WTC11 (cell line): Measurements from ENCODE around the gene C1orf167.

ENCODE experiments used
- CREM ChIP-seq: sonication (generic); formaldehyde crosslinking; IDR thresholded peaks from 2 replicates; pipeline ENCODE4 v1.8.1; 2022; ENCODE audit warnings: mild to moderate bottlenecking, missing genetic modification reagents, moderate library complexity
- CTCF ChIP-seq: fragments of 200-600 bp; IDR thresholded peaks from 2 replicates; pipeline ENCODE4 v1.8.0; 2022; ENCODE audit warnings: antibody characterized with exemption
- JUN ChIP-seq: sonication (generic); formaldehyde crosslinking; IDR thresholded peaks from 2 replicates; pipeline ENCODE4 v1.8.0; 2023; ENCODE audit warnings: mild to moderate bottlenecking, missing genetic modification reagents
- PREB ChIP-seq: sonication (generic); formaldehyde crosslinking; IDR thresholded peaks from 2 replicates; pipeline ENCODE4 v1.8.1; 2022; ENCODE audit warnings: mild to moderate bottlenecking, missing genetic modification reagents, moderate library complexity, borderline replicate concordance

- TF ChIP-seq CREM (CRISPR knock-in tag), result no peak
- TF ChIP-seq CTCF, result no peak
- TF ChIP-seq PREB (CRISPR knock-in tag), result no peak
- no peak for TF ChIP-seq JUN (CRISPR knock-in tag)
These were observed 4.9 kb upstream of the C1orf167 start for GRCh38 chr1:11757047-11757446.
